SK-N-SH (cell line): ENCODE data around the gene GFPT1. TPM values are rescaled to one million over a fixed set of nuclear protein-coding genes. Genes with fewer than 3 reads are reported as not detected.

ENCODE experiments used
- CTCF ChIA-PET: fragments of 300-600, 350-600 bp; formaldehyde crosslinking; extraction: SDS; loops from one replicate; lab custom pipeline; 2021; lab: Yijun Ruan, JAX
- POLR2A ChIA-PET: fragments of 350-600 bp; sonication (Branson Sonifier 250); formaldehyde crosslinking; extraction: SDS; loops from one replicate; lab custom pipeline; 2020; ENCODE audit warnings: antibody characterized with exemption, inconsistent platforms; lab: Yijun Ruan, JAX
- DNase-seq: peaks from one replicate; pipeline ENCODE4 v3.0.0; 2012
- H2AFZ ChIP-seq: fragments of 200-600 bp; sonication (generic); 2 replicates; pipeline ENCODE4 v1.8.1; 2016; ENCODE audit warnings: antibody characterized with exemption, mild to moderate bottlenecking, low read depth
- H3F3A ChIP-seq: fragments of 200-600 bp; sonication (generic); replicated peaks from 2 replicates; pipeline ENCODE3; 2016; ENCODE audit warnings: antibody characterized with exemption, mild to moderate bottlenecking; ENCODE audit not compliant: insufficient read depth
- H3K27ac ChIP-seq, 2 experiments: fragments of 200-500 bp in 1 of 2; fragments of 200-600 bp in 1 of 2; sonication (Bioruptor generic) in 1 of 2; sonication (generic), shearing (Covaris generic) in 1 of 2; 2 replicates each; pipeline versions ENCODE4 v1.5.1 to v1.6.1; 2014 to 2016; ENCODE audit warnings: low read depth in 2 of 2, inconsistent platforms in 1 of 2, low read length in 1 of 2, mild to moderate bottlenecking in 1 of 2, mixed read lengths in 1 of 2
- H3K27me3 ChIP-seq: fragments of 200-600 bp; sonication (generic), shearing (Covaris generic); 2 replicates; pipeline ENCODE4 v1.6.1; 2016; ENCODE audit warnings: mixed run types; ENCODE audit not compliant: insufficient read depth
- H3K36me3 ChIP-seq, 2 experiments: fragments of 200-500 bp in 1 of 2; fragments of 200-600 bp in 1 of 2; sonication (Bioruptor generic) in 1 of 2; sonication (generic) in 1 of 2; replicated peaks in 1 of 2; 2 replicates each; pipeline versions ENCODE3 to v1.5.1; 2014 to 2016; ENCODE audit warnings: low read length in 1 of 2, mild to moderate bottlenecking in 1 of 2; ENCODE audit not compliant: insufficient read depth in 2 of 2, control insufficient read depth in 1 of 2
- H3K4me1 ChIP-seq, 2 experiments: fragments of 200-500 bp in 1 of 2; fragments of 200-600 bp in 1 of 2; sonication (Bioruptor generic) in 1 of 2; sonication (generic), shearing (Covaris generic) in 1 of 2; 2 replicates each; pipeline versions ENCODE4 v1.5.1 to v1.6.1; 2014 to 2016; ENCODE audit warnings: low read depth in 1 of 2, low read length in 1 of 2, mixed run types in 1 of 2; ENCODE audit not compliant: insufficient read depth in 2 of 2, control insufficient read depth in 1 of 2
- H3K4me2 ChIP-seq: fragments of 200-600 bp; sonication (generic), shearing (Covaris generic); 2 replicates; pipeline ENCODE4 v1.6.1; 2017; ENCODE audit warnings: mixed run types
- H3K4me3 ChIP-seq, 2 experiments: fragments of 200-500 bp in 1 of 2; fragments of 200-600 bp in 1 of 2; sonication (Bioruptor generic) in 1 of 2; sonication (generic), shearing (Covaris generic) in 1 of 2; 2 replicates each; pipeline versions ENCODE4 v1.5.1 to v1.8.1; 2014 to 2016; ENCODE audit warnings: low read depth in 2 of 2, inconsistent platforms in 1 of 2, low read length in 1 of 2, mild to moderate bottlenecking in 1 of 2, mixed read lengths in 1 of 2, moderate library complexity in 1 of 2
- H3K79me2 ChIP-seq: fragments of 200-600 bp; sonication (generic); 2 replicates; pipeline ENCODE4 v1.8.1; 2017; ENCODE audit warnings: mild to moderate bottlenecking; ENCODE audit not compliant: insufficient read depth
- H3K9ac ChIP-seq: fragments of 200-600 bp; sonication (generic); 2 replicates; pipeline ENCODE4 v1.6.1; 2017; ENCODE audit warnings: mixed run types
- H3K9me2 ChIP-seq: fragments of 200-600 bp; sonication (generic); 2 replicates; pipeline ENCODE4 v1.6.1; 2017; ENCODE audit warnings: mixed run types
- H3K9me3 ChIP-seq: fragments of 200-600 bp; sonication (generic); 2 replicates; pipeline ENCODE4 v1.6.1; 2017; ENCODE audit warnings: mixed run types, mild to moderate bottlenecking, moderate library complexity
- H4K20me1 ChIP-seq: fragments of 200-600 bp; sonication (generic); 2 replicates; pipeline ENCODE4 v1.6.1; 2017; ENCODE audit warnings: mild to moderate bottlenecking, mixed run types; ENCODE audit not compliant: insufficient read depth
- GATA2 ChIP-seq: sonication (generic); formaldehyde crosslinking; IDR thresholded peaks from 2 replicates; pipeline ENCODE4 v1.5.0; 2020; ENCODE audit warnings: mild to moderate bottlenecking, missing genetic modification reagents
- JUND ChIP-seq: IDR thresholded peaks from 2 replicates; pipeline ENCODE4 v1.4.0; 2012
- NFIC ChIP-seq: IDR thresholded peaks from 2 replicates; pipeline ENCODE4 v1.4.0; 2012; ENCODE audit warnings: borderline replicate concordance
- NRF1 ChIP-seq: IDR thresholded peaks from 2 replicates; pipeline ENCODE4 v1.6.1; 2012; ENCODE audit warnings: low read depth, mild to moderate bottlenecking, low read length
- POLR2AphosphoS5 ChIP-seq: IDR thresholded peaks from 2 replicates; pipeline ENCODE4 v1.6.1; 2012; ENCODE audit warnings: low read depth, low read length
- WGBS: methylation state at CpG from one replicate; pipeline ENCODE4 v1.1.6; 2017; ENCODE audit warnings: low lambda C conversion rate; 5-methylcytosine and 5-hydroxymethylcytosine counted together
- polyA plus RNA-seq, 3 experiments: library from polyadenylated mRNA; depleted of rRNA; stranded (reverse); fragments of >200 nt; gene quantifications; 2 replicates each; pipeline ENCODE4 v1.2.3, GENCODE V29; 2012
- TF ChIP-seq, protein P1 (sequence below): IDR thresholded peaks from 2 replicates; pipeline ENCODE4; 2012
- TF ChIP-seq, protein P2 (sequence below): IDR thresholded peaks from 2 replicates; pipeline ENCODE4 v1.6.1; 2012; ENCODE audit warnings: mild to moderate bottlenecking, low read depth, low read length, moderate library complexity

Gene GFPT1
- polyA plus RNA-seq, 1 of the 3 experiments (the other 2 are of a cell fraction) = 6.0 TPM

DNA sequence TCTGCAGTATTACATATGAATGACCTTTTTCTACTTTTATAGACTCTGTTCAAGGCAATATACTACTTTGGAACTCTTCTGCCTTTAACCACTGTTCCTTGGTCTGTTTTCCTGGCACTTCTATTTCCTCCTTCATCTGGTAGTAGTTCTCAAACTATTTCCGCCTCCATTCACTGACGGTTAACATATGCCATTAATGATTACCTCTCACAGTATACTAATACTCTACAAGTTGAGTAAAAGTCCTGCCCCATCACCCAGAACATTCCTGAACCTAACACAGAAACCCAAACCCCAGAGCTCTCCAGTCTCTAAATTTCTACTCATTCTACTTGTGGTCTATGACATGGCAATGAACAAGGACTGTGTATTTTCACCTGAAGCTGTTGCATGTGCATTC is 4.5 kb downstream of the GFPT1 start:
- peaks cover 0 to 20% of the 10 kb centered on the region in 2 experiments; a peak in 2 of 4 replicates for H3K4me1 ChIP-seq
- H2AFZ ChIP-seq = no peak overlapping the region
- H3K27me3 ChIP-seq = no peaks in the 10 kb centered on the region
- no peaks in the 10 kb centered on the region for H3K9me2 ChIP-seq
- H3K9me3 ChIP-seq = no peaks in the 10 kb centered on the region
- H3K36me3 ChIP-seq = peaks cover 6 to 8% of the 10 kb centered on the region in 2 experiments
- H4K20me1 ChIP-seq = peaks cover 66% of the 10 kb centered on the region
- no peak overlapping the region for H3K4me3 ChIP-seq
- peaks cover 97% of the 10 kb centered on the region for H3K79me2 ChIP-seq
- peaks cover 10% of the 10 kb centered on the region for H3F3A ChIP-seq
- no peak for DNase-seq
- H3K27ac ChIP-seq = no peak overlapping the region
- ChIA-PET CTCF (interaction anchor here (1.5 kb wide), 1 partner anchor 342 kb away, joined by 4 read pairs; no protein-coding TSS in a partner anchor), POLR2A (no interaction called here)
- 71% methylated on average over 2 of the region's 2 CpGs for WGBS
- TF ChIP-seq, protein P1, sequence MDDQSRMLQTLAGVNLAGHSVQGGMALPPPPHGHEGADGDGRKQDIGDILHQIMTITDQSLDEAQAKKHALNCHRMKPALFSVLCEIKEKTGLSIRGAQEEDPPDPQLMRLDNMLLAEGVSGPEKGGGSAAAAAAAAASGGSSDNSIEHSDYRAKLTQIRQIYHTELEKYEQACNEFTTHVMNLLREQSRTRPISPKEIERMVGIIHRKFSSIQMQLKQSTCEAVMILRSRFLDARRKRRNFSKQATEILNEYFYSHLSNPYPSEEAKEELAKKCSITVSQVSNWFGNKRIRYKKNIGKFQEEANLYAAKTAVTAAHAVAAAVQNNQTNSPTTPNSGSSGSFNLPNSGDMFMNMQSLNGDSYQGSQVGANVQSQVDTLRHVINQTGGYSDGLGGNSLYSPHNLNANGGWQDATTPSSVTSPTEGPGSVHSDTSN = no peak
- TF ChIP-seq NRF1 (no peak), NFIC (no peak)
- H3K9ac ChIP-seq = no peak overlapping the region
- H3K4me2 ChIP-seq = no peak overlapping the region; the same call in 1 of the 2 replicates

DNA sequence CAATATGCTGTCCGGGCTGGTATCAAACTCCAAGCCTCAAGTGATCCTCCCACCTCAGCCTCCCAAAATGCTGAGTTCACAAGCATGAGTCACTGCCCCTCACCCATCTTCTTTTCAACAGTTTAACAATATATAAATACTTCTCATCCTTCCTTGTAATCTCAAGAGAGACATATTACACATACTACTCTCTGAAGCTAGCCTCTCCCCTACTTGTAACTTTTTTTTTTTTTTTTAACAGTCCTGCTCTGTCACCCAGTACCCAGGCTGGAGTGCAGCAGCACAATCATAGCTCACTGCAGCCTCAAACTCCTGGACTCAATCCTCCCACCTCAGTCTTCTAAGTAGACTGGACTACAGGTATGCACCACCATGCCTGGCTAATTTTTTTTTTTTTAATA is 5.7 kb downstream of the GFPT1 start:
- peaks cover 100% of the 10 kb centered on the region for H3K79me2 ChIP-seq
- H3K9ac ChIP-seq = no peak overlapping the region
- no peaks in the 10 kb centered on the region for H3K27me3 ChIP-seq
- H3K36me3 ChIP-seq = peaks cover 6 to 10% of the 10 kb centered on the region in 2 experiments
- H3K9me2 ChIP-seq = no peaks in the 10 kb centered on the region
- no peak overlapping the region for H3K27ac ChIP-seq
- 67% methylated on average over 1 of the region's 1 CpG for WGBS
- H4K20me1 ChIP-seq = peaks cover 78% of the 10 kb centered on the region
- DNase-seq = no peak
- POLR2A ChIA-PET = no interaction called here
- H3K4me1 ChIP-seq = peaks cover 0 to 20% of the 10 kb centered on the region in 2 experiments; a peak in 2 of 4 replicates
- H2AFZ ChIP-seq = no peak overlapping the region
- no peak overlapping the region for H3K4me2 ChIP-seq
- CTCF ChIA-PET = interaction anchor here (0.9 kb wide), 1 partner anchor 56 kb away, joined by 3 read pairs; the partner anchor contains the start of gene NFU1
- TF ChIP-seq JUND = 0 out of 2 replicates have a peak, but pooled peaks have one; percentile 16
- no peak for TF ChIP-seq NFIC
- peaks cover 19% of the 10 kb centered on the region for H3F3A ChIP-seq
- H3K4me3 ChIP-seq = no peak overlapping the region
- H3K9me3 ChIP-seq = no peaks in the 10 kb centered on the region

DNA sequence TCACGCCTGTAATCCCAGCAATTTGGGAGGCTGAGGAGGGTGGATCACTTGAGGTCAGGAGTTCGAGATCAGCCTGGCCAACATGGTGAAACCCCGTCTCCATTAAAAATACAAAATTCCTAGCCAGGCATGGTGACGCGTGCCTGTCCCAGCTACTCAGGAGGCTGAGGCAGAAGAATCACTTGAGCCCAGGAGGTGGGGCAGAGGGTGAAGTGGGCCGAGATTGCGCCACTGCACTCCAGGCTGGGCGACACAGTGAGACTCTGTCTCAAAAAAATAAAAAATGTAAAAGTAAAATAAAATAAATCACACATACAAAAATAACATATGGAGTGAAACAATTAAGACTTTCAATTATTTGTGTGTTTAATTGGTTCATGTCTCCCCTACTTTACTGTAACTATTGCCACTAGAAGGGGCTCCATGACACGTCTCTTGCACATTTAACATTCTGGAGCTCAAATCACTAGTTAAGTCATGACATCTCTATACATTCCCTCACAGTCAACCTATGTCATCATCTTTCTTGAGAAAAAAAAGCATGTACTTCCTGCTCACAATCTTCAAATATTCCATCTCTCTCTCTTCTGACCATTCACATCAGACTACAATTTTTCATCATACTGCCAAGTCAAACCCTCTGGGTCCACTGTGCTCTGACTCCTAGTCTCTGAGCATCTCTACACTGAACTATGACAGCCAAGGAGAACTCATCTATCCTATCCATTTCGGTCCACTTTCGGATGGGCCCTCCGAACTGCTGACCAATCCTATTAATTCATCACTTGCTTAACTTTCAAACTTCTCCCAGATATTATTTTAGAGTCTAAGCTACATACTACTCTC is 6.7 kb downstream of the GFPT1 start:
- Histone ChIP-seq H3K9ac (no peak overlapping the region), H4K20me1 (peaks cover 89% of the 10 kb centered on the region), H3K27me3 (no peaks in the 10 kb centered on the region), H3K79me2 (peaks cover 100% of the 10 kb centered on the region), H3K36me3 (peaks cover 6 to 16% of the 10 kb centered on the region in 2 experiments), H3F3A (peaks cover 23% of the 10 kb centered on the region)
- POLR2A ChIA-PET = no interaction called here
- 94% methylated on average over 12 of the region's 12 CpGs for WGBS
- DNase-seq = no peak
- TF ChIP-seq NFIC (no peak), POLR2AphosphoS5 (no peak), GATA2 (CRISPR knock-in tag) (no peak)
- TF ChIP-seq, protein P2, sequence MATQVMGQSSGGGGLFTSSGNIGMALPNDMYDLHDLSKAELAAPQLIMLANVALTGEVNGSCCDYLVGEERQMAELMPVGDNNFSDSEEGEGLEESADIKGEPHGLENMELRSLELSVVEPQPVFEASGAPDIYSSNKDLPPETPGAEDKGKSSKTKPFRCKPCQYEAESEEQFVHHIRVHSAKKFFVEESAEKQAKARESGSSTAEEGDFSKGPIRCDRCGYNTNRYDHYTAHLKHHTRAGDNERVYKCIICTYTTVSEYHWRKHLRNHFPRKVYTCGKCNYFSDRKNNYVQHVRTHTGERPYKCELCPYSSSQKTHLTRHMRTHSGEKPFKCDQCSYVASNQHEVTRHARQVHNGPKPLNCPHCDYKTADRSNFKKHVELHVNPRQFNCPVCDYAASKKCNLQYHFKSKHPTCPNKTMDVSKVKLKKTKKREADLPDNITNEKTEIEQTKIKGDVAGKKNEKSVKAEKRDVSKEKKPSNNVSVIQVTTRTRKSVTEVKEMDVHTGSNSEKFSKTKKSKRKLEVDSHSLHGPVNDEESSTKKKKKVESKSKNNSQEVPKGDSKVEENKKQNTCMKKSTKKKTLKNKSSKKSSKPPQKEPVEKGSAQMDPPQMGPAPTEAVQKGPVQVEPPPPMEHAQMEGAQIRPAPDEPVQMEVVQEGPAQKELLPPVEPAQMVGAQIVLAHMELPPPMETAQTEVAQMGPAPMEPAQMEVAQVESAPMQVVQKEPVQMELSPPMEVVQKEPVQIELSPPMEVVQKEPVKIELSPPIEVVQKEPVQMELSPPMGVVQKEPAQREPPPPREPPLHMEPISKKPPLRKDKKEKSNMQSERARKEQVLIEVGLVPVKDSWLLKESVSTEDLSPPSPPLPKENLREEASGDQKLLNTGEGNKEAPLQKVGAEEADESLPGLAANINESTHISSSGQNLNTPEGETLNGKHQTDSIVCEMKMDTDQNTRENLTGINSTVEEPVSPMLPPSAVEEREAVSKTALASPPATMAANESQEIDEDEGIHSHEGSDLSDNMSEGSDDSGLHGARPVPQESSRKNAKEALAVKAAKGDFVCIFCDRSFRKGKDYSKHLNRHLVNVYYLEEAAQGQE = no peak
- TF ChIP-seq, all 33 proteins: peak for 0
- CTCF ChIA-PET = interaction anchor here (0.6 kb wide), 1 partner anchor 419 kb away, joined by 3 read pairs; no protein-coding TSS in a partner anchor
- no peak overlapping the region; a peak in 1 of 4 replicates for H3K27ac ChIP-seq
- H3K4me1 ChIP-seq = peaks cover 0 to 17% of the 10 kb centered on the region in 2 experiments; a peak in 1 of 4 replicates
- no peaks in the 10 kb centered on the region for H3K9me3 ChIP-seq
- H2AFZ ChIP-seq = no peak overlapping the region
- no peak overlapping the region for H3K4me3 ChIP-seq
- H3K4me2 ChIP-seq = no peak overlapping the region
- no peaks in the 10 kb centered on the region for H3K9me2 ChIP-seq
